ENCODE data around the gene WNT3A.

DNA sequence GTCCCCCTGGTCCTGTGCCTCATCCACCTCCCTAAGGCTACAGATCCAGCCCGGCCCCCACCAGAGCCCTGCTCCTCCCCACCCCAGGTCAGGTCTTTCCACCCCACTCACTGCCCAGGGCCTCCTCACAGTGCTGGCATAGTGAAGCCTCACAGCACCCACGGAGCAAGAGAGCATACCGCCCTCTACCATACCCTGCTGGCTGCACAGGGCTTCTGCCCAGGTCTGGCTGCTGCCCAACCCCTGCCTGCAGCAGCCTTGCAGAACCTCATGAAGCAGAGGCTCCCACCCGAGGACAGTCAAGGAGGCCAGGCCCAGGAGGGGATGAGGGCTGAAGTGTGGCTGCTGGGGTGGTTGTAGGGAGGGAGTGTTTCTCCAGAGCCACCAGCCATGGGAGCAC is 56.0 kb downstream of the WNT3A start:
- TF ChIP-seq, protein P1, sequence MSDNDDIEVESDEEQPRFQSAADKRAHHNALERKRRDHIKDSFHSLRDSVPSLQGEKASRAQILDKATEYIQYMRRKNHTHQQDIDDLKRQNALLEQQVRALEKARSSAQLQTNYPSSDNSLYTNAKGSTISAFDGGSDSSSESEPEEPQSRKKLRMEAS (IDR thresholded peaks at IDR 0.05; ENCODE audit: insufficient read depth, insufficient read length) = no peak
- TF ChIP-seq, protein P2, sequence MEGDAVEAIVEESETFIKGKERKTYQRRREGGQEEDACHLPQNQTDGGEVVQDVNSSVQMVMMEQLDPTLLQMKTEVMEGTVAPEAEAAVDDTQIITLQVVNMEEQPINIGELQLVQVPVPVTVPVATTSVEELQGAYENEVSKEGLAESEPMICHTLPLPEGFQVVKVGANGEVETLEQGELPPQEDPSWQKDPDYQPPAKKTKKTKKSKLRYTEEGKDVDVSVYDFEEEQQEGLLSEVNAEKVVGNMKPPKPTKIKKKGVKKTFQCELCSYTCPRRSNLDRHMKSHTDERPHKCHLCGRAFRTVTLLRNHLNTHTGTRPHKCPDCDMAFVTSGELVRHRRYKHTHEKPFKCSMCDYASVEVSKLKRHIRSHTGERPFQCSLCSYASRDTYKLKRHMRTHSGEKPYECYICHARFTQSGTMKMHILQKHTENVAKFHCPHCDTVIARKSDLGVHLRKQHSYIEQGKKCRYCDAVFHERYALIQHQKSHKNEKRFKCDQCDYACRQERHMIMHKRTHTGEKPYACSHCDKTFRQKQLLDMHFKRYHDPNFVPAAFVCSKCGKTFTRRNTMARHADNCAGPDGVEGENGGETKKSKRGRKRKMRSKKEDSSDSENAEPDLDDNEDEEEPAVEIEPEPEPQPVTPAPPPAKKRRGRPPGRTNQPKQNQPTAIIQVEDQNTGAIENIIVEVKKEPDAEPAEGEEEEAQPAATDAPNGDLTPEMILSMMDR (IDR thresholded peaks at IDR 0.05; ENCODE audit: extremely low read depth in 1 of 2, insufficient read depth in 1 of 2, low read depth in 1 of 2, low read length in 2 of 2) = no peak
- TF ChIP-seq EZH2 (IDR thresholded peaks at IDR 0.05; ENCODE audit: borderline replicate concordance, low read depth, low read length, severe bottlenecking) = no peak

Data from endothelial cell of umbilical vein (primary cell).